Peyer's patch (tissue), 4 donors: ENCODE data around the gene EVL. TPM values are rescaled to one million over a fixed set of nuclear protein-coding genes. Genes with fewer than 3 reads are reported as not detected.

Experiments
- DNase-seq, 3 donors: peaks; one replicate each; pipeline ENCODE4 v3.0.0-alpha.2; 2017 to 2019
- H3K27ac ChIP-seq, 4 donors: fragments of 200-600 bp; sonication (generic); one replicate each; pipeline ENCODE4 v1.5.1; 2016 to 2019
- H3K27me3 ChIP-seq, 2 donors: fragments of 200-600 bp; sonication (generic); one replicate each; pipeline ENCODE4 v1.5.1; 2019
- H3K36me3 ChIP-seq, 3 donors: fragments of 200-600 bp; sonication (generic); one replicate each; pipeline ENCODE4 v1.5.1; 2016 to 2019
- H3K4me1 ChIP-seq, 4 donors: fragments of 200-600 bp; sonication (generic); one replicate each; pipeline ENCODE4 v1.5.1; 2016 to 2019
- H3K4me3 ChIP-seq, 4 donors: fragments of 200-600 bp; sonication (generic); 1 replicate in 3 of 4; 2 replicates in 1 of 4; pipeline ENCODE4 v1.5.1; 2016 to 2019; ENCODE audit warnings: mild to moderate bottlenecking in 1 of 4
- H3K9me3 ChIP-seq, 4 donors: fragments of 200-600 bp; sonication (generic); one replicate each; pipeline ENCODE4 v1.5.1; 2016 to 2019; ENCODE audit warnings: mild to moderate bottlenecking in 1 of 4
- POLR2A ChIP-seq, 2 donors: fragments of 450-650 bp; IDR thresholded peaks; one replicate each; pipeline ENCODE4 v1.5.1; 2017; ENCODE audit warnings: antibody characterized with exemption in 2 of 2, mild to moderate bottlenecking in 2 of 2, moderate library complexity in 2 of 2
- total RNA-seq, 4 donors: library from RNA; depleted of rRNA; stranded (reverse); fragments of >200 nt; gene quantifications; one replicate each; pipeline ENCODE4 v1.1.0, GENCODE V29; 2016
- TF ChIP-seq, protein P1 (sequence below), 6 experiments: fragments of 450-650 bp in 4 of 6; fragments of 200-600 bp in 2 of 6; sonication (generic) in 1 of 6; IDR thresholded peaks; one replicate each; pipeline ENCODE4 v1.5.1; 2017 to 2019; ENCODE audit warnings: antibody characterized with exemption in 6 of 6, mild to moderate bottlenecking in 3 of 6, moderate library complexity in 1 of 6

The EVL gene
- total RNA-seq, 4 donors from 2014 or later = 44.9 to 409 (median 110) TPM

DNA sequence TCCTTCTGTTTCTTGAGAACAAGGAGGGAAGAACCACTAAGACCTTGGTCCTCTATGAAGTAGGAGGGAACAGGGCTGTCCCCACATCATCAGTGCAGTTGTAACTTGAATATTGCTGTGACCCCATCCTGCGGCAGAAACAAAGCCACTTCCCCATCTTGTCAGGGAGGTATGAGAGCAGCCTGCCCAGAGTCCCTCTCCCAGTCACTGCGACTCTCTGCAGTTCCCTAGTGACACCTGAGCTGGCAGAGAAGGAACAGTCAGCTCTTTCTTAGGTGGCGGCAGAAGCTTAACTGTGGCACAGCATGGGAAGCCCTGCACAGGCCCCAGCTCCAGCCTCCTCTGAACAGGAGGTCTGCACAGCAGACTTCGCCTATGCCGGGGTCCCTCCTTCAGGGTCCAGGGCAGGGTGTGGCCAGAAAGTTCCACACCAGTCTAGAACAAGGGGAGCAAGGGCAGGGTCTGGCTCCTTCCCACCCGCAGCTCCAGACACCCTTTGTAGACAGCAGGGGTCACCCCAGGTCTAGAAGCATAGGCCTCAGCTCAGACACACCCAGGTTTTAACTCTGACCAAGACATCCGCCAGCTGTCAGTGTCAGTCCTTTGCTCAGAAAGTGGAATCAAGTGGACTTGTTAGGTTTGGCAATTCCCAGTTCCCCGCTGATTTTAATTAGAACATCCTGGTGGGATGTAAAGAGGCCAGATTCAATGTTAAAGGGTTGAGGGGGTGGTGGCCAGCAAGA, 57.4 kb downstream of the EVL start:
- H3K36me3 ChIP-seq = peaks cover 0 to 10% (median 0%) of the 10 kb centered on the region in 3 donors
- H3K9me3 ChIP-seq = no peaks in the 10 kb centered on the region
- H3K27ac ChIP-seq = no peak overlapping the region
- DNase-seq = no peak
- no peaks in the 10 kb centered on the region for H3K27me3 ChIP-seq
- no peaks in the 10 kb centered on the region for H3K4me1 ChIP-seq
- TF ChIP-seq, protein P1, sequence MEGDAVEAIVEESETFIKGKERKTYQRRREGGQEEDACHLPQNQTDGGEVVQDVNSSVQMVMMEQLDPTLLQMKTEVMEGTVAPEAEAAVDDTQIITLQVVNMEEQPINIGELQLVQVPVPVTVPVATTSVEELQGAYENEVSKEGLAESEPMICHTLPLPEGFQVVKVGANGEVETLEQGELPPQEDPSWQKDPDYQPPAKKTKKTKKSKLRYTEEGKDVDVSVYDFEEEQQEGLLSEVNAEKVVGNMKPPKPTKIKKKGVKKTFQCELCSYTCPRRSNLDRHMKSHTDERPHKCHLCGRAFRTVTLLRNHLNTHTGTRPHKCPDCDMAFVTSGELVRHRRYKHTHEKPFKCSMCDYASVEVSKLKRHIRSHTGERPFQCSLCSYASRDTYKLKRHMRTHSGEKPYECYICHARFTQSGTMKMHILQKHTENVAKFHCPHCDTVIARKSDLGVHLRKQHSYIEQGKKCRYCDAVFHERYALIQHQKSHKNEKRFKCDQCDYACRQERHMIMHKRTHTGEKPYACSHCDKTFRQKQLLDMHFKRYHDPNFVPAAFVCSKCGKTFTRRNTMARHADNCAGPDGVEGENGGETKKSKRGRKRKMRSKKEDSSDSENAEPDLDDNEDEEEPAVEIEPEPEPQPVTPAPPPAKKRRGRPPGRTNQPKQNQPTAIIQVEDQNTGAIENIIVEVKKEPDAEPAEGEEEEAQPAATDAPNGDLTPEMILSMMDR (IDR thresholded peaks at IDR 0.05) = peak in 3 of 6 experiments; percentile 21 to 23 (median 22)
- TF ChIP-seq POLR2A (IDR thresholded peaks at IDR 0.05) = no peak
- no peak overlapping the region for H3K4me3 ChIP-seq

DNA sequence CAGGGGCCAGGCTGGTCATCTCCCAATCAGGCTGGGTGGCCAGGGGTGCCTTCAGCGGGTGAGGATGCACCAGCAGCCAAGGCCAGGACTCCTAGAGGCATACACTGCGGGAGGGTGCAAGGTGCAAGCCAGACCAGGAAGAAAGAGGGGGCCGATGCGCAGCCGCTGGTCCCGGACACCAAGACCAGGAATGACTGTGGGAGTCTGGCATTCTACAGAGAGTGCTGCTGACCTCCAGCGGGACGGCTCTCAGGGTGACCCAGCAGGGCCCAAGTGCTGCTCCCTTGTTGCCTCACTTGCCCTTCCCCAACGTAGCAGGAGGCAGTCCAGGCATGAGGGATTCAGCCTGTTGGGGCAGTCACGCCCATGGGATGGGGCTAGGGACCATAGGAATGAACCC, 58.4 kb downstream of the EVL start:
- Histone ChIP-seq H3K4me3 (no peak overlapping the region), H3K9me3 (no peaks in the 10 kb centered on the region), H3K27ac (no peak overlapping the region), H3K4me1 (no peaks in the 10 kb centered on the region), H3K27me3 (no peaks in the 10 kb centered on the region), H3K36me3 (peaks cover 0 to 10% (median 0%) of the 10 kb centered on the region in 3 donors)
- TF ChIP-seq POLR2A (IDR thresholded peaks at IDR 0.05) = no peak
- TF ChIP-seq, protein P1 (IDR thresholded peaks at IDR 0.05) = no peak
- DNase-seq = no peak

DNA sequence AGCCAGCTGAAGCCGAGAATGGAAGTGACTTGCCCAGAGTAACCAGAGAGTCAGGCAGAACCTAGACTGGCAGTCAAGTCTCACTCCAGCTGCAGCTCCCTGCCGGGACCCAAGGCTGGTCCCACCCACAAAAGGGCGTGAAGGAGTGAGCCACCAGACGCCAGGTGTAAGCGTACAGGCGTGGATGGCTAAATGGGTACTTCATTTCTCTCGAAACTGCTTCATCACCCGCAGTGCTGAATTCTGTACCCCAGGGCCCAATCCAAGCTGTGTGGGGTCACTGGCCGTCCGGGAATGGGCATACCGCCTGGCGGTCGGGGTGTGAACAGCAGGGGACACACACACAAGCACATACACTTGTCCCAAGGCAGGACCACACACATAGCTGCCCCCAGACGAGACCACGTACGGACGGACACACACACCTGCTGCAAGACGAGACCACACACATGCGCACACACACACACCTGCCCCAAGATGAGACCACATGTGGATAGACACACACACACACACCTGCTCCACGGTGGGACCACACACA, 59.4 kb downstream of the EVL start:
- H3K4me3 ChIP-seq = no peak overlapping the region
- no peak overlapping the region for H3K27ac ChIP-seq
- no peaks in the 10 kb centered on the region for H3K4me1 ChIP-seq
- peaks cover 0 to 13% (median 0%) of the 10 kb centered on the region in 3 donors for H3K36me3 ChIP-seq
- H3K9me3 ChIP-seq = no peaks in the 10 kb centered on the region
- TF ChIP-seq, protein P1 (IDR thresholded peaks at IDR 0.05) = no peak
- TF ChIP-seq POLR2A (IDR thresholded peaks at IDR 0.05) = no peak
- H3K27me3 ChIP-seq = no peaks in the 10 kb centered on the region
- DNase-seq = no peak

DNA sequence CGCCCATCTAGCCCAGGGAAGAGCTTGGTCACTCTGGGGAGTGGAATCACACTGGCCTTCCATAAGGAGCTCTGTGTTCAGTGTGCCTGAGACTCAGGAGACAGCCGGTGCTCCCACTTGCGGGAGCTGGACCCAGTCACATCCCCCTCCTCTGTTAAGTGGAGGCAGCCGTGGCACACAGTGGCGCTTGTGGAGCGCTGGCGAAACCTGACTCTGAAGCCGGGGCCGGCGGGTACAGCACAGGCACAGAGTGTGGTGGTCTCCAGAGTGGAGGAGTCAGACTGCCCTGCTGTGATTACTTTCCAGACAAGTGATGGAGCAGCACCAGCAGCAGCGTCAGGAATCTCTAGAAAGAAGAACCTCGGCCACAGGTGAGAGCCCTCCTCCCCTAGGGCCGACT, 61.2 kb downstream of the EVL start:
- no peak for DNase-seq
- TF ChIP-seq, protein P1 (IDR thresholded peaks at IDR 0.05) = no peak
- no peak for TF ChIP-seq POLR2A (IDR thresholded peaks at IDR 0.05)
- H3K36me3 ChIP-seq = peaks cover 0 to 22% (median 0%) of the 10 kb centered on the region in 3 donors

DNA sequence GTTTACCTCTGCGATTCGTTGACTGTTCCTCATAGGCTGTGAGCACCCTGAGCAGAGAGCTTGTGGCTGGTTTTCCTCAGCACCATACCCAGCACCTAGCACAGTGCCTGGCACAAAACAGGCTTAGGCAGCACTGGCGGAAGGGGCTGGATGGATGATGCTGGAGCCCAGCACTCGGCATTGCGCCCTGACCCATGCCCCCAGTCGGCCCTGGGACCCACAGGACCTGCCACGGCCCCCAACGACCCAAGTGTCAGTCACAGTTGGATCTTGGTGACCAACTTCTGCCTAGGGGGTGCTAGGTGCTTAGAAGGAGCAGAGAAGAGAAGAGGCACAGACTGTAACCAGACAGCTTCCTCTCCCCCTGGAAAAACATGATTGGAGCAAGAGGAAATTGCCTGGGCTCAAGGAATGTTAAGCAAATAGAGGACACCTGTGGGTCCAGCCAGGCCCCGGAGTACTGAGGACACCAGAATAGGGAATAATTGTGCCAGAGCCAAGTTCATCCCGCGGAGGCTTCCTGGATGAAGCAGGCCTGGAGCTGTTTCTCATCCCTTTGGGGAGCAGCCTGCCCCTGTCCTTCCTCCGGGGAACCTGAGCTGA, 62.7 kb downstream of the EVL start:
- Histone ChIP-seq H3K27me3 (no peaks in the 10 kb centered on the region), H3K4me1 (no peaks in the 10 kb centered on the region), H3K9me3 (no peaks in the 10 kb centered on the region), H3K36me3 (peaks cover 0 to 33% (median 0%) of the 10 kb centered on the region in 3 donors), H3K4me3 (no peak overlapping the region), H3K27ac (no peak overlapping the region)
- TF ChIP-seq POLR2A (IDR thresholded peaks at IDR 0.05) = no peak
- TF ChIP-seq, protein P1 (IDR thresholded peaks at IDR 0.05) = no peak
- DNase-seq = no peak

More for the DNA sequence above, 61.2 kb downstream of the EVL start:
- no peaks in the 10 kb centered on the region for H3K9me3 ChIP-seq
- no peaks in the 10 kb centered on the region for H3K4me1 ChIP-seq
- no peak overlapping the region for H3K4me3 ChIP-seq
- no peak overlapping the region for H3K27ac ChIP-seq
- no peaks in the 10 kb centered on the region for H3K27me3 ChIP-seq
